Measurements from ENCODE around the gene TMEM134.

DNA sequence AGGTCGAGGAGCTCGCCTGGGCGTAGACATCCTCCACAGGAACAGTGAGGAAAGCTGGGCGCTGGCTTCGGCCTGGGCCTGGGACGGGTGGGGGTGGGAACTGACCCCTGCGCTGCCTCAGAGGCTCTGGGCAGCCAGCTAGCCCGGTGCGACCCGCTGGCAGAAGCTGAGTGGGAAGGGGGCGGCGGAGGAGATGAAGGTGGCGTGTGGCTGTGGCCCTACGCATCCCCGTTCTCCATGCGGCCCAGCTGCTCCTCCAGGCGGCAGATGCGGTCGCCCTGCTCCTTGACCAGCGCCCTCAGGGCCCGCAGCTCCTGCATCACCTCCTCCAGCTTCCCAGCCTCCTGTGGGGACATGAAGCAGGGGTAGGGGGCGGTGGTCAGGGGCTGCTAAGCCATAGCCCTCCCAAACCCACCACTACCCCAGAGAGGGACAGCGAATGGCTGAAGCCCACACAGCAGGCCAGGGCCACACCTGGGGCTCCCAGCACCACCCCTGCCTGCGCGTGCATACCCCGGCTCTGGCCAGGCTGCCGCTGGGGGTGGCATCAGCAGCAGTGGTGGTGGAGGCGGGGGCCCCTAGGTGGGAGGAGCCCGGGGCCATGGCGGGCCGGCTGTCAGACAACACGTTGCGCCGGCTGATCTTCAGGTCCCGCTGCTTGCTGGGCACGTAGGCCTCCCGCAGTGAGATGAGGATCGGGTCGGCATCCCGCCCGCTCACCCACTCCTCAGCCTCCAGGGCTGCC, 30.7 kb downstream of the TMEM134 start:
- TF ChIP-seq RAD21 (conservative IDR thresholded peaks at IDR 0.05 in 1 of 2, IDR thresholded peaks at IDR 0.05 in 1 of 2) (no peak), BHLHE40 (IDR thresholded peaks at IDR 0.05; ENCODE audit: low read depth, low read length) (no peak), BCL3 (IDR thresholded peaks at IDR 0.05) (no peak), CTCF (IDR thresholded peaks at IDR 0.05) (no peak), NFE2L2 (conservative IDR thresholded peaks at IDR 0.05; ENCODE audit: low read length) (no peak), CHD4 (IDR thresholded peaks at IDR 0.05; ENCODE audit: borderline replicate concordance) (no peak)

Measured in A549 (cell line).